Panc1 (cell line): ENCODE measurements around the gene HSD17B14. TPM values are rescaled to one million over a fixed set of nuclear protein-coding genes. Genes with fewer than 3 reads are reported as not detected.

Experiments
- ATAC-seq: fragments of 200-7000 bp; cut with Tn5 transposase; 2 replicates; pipeline ENCODE4 v1.9.1; 2020; ENCODE audit warnings: mild to moderate bottlenecking, moderate library complexity
- BruUV-seq: library from RNA; stranded (reverse); fragments of 400-500 nt; replicated peaks from 2 replicates; lab custom pipeline; 2021; lab: Mats Ljungman, UMichigan
- CTCF ChIA-PET: fragments of 300-600 bp; sonication (Branson Sonifier 250); formaldehyde crosslinking; loops from one replicate; lab custom pipeline; 2022; ENCODE audit warnings: antibody characterized with exemption; lab: Charles Lee
- POLR2A ChIA-PET: fragments of 300-600 bp; sonication (Branson Sonifier 250); formaldehyde crosslinking; loops from one replicate; lab custom pipeline; 2022; ENCODE audit warnings: antibody characterized with exemption; lab: Charles Lee
- DNase-seq: peaks from one replicate; pipeline ENCODE4 v3.0.0-alpha.2; 2010; ENCODE audit warnings: low read depth, low spot score
- H3K27ac ChIP-seq: 2 replicates; pipeline ENCODE4 v1.5.1; 2011; ENCODE audit warnings: mild to moderate bottlenecking, low read length, inconsistent platforms
- H3K27me3 ChIP-seq: fragments of 200-500 bp; sonication (Bioruptor generic); 2 replicates; pipeline ENCODE4 v1.6.0; 2014; ENCODE audit warnings: low read length, inconsistent platforms; ENCODE audit not compliant: control insufficient read depth, insufficient read depth
- H3K36me3 ChIP-seq: fragments of 200-500 bp; sonication (Bioruptor generic); 2 replicates; pipeline ENCODE4 v1.5.1; 2014; ENCODE audit warnings: inconsistent platforms, mild to moderate bottlenecking, low read length, moderate library complexity; ENCODE audit not compliant: control insufficient read depth, insufficient read depth
- H3K4me1 ChIP-seq: 2 replicates; pipeline ENCODE4 v1.5.1; 2011; ENCODE audit warnings: inconsistent platforms, mild to moderate bottlenecking, low read length, moderate library complexity; ENCODE audit not compliant: control insufficient read depth, insufficient read depth
- H3K4me3 ChIP-seq, 2 experiments: 2 replicates each; pipeline ENCODE4 v1.5.1; 2011 to 2012; ENCODE audit warnings: low read depth in 2 of 2, low read length in 2 of 2, mild to moderate bottlenecking in 2 of 2, inconsistent platforms in 1 of 2, moderate library complexity in 1 of 2
- H3K9me3 ChIP-seq: fragments of 200-500 bp; sonication (Bioruptor generic); 2 replicates; pipeline ENCODE4 v1.5.1; 2014; ENCODE audit warnings: low read depth, mild to moderate bottlenecking, inconsistent platforms, low read length, moderate library complexity; ENCODE audit not compliant: control insufficient read depth, insufficient read depth
- CTCF ChIP-seq: fragments of 450-650 bp; IDR thresholded peaks from 2 replicates; pipeline ENCODE4 v1.5.1; 2017; ENCODE audit warnings: mild to moderate bottlenecking
- POLR2AphosphoS5 ChIP-seq: IDR thresholded peaks from 2 replicates; pipeline ENCODE4 v1.6.1; 2012; ENCODE audit warnings: mild to moderate bottlenecking, low read depth, low read length, moderate library complexity
- REST ChIP-seq, 2 experiments: IDR thresholded peaks; 2 replicates each; pipeline ENCODE4 v1.6.1; 2011 to 2012; ENCODE audit warnings: low read depth in 2 of 2, control low read depth in 1 of 2, low read length in 1 of 2, mild to moderate bottlenecking in 1 of 2, moderate library complexity in 1 of 2; ENCODE audit not compliant: insufficient read depth in 1 of 2
- SIN3A ChIP-seq: IDR thresholded peaks from 2 replicates; pipeline ENCODE4 v1.6.1; 2012; ENCODE audit warnings: low read depth, mild to moderate bottlenecking, low read length, moderate library complexity, borderline replicate concordance; ENCODE audit not compliant: insufficient read depth
- TCF7L2 ChIP-seq: IDR thresholded peaks from 2 replicates; pipeline ENCODE4 v1.6.1; 2011; ENCODE audit warnings: mild to moderate bottlenecking, low read depth, low read length, inconsistent platforms
- in situ Hi-C: cut with HindIII; loops from 2 replicates; pipeline ENCODE4 v1.10.0; 2016; ENCODE audit warnings: low sequenced_read_pairs, low pct_unique_long_range_greater_than_20kb
- intact Hi-C: fragments of 100-400 bp; cut with micrococcal nuclease; formaldehyde crosslinking; loops from one replicate; pipeline ENCODE4 v1.10.0; 2022; ENCODE audit not compliant: unreplicated experiment
- total RNA-seq: library from RNA; stranded (reverse); gene quantifications from one replicate; pipeline ENCODE4 v1.2.1, GENCODE V29; 2021; ENCODE audit not compliant: unreplicated experiment

The HSD17B14 gene
- total RNA-seq, 1 experiment from 2014 or later, result 20.8 TPM

GRCh38 chr19:48826606-48827020 lies 9.7 kb downstream of the HSD17B14 start:
- POLR2A ChIA-PET, result no interaction called here
- intact Hi-C loops, result no loop called here
- Histone ChIP-seq H3K4me1 (no peaks in the 10 kb centered on the region), H3K27ac (no peak overlapping the region), H3K9me3 (no peaks in the 10 kb centered on the region), H3K4me3 (no peak overlapping the region), H3K27me3 (no peaks in the 10 kb centered on the region), H3K36me3 (no peaks in the 10 kb centered on the region)
- DNase-seq (no peak), ATAC-seq (no peak)
- TF ChIP-seq REST (IDR thresholded peaks at IDR 0.05; ENCODE audit: insufficient read depth in 1 of 2, low read depth in 2 of 2, low read length in 1 of 2), result no peak
- no peak for TF ChIP-seq POLR2AphosphoS5
- no peak for TF ChIP-seq CTCF
- TF ChIP-seq SIN3A, result no peak
- TF ChIP-seq TCF7L2, result no peak
- BruUV-seq, result no TSS peak
- CTCF ChIA-PET, result interaction anchor here (0.7 kb wide), 1 partner anchor 109 kb away, joined by 3 read pairs; no protein-coding TSS in a partner anchor
- in situ Hi-C loops, result no loop called here

- DNase-seq (no peak), ATAC-seq (no peak)
- Histone ChIP-seq H3K4me3 (no peak overlapping the region), H3K9me3 (no peaks in the 10 kb centered on the region), H3K27ac (no peak overlapping the region), H3K36me3 (no peaks in the 10 kb centered on the region), H3K27me3 (no peaks in the 10 kb centered on the region), H3K4me1 (no peaks in the 10 kb centered on the region)
- ChIA-PET CTCF (no interaction called here), POLR2A (no interaction called here)
- intact Hi-C loops, result no loop called here
- no TSS peak for BruUV-seq
- TF ChIP-seq REST (IDR thresholded peaks at IDR 0.05; ENCODE audit: insufficient read depth in 1 of 2, low read depth in 2 of 2, low read length in 1 of 2) (no peak), CTCF (no peak), TCF7L2 (no peak), SIN3A (no peak), POLR2AphosphoS5 (no peak)
- in situ Hi-C loops, result no loop called here
Observed at GRCh38 chr19:48822514-48822913, 13.8 kb downstream of the HSD17B14 start.
